Prostate gland (tissue), 2 donors: ENCODE results near the gene C11orf91. TPM values are rescaled to one million over a fixed set of nuclear protein-coding genes. Genes with fewer than 3 reads are reported as not detected.

Experiments
- DNase-seq: peaks from one replicate; pipeline ENCODE4 v3.0.0-alpha.2; 2019; ENCODE audit warnings: low spot score
- H3K27ac ChIP-seq, 2 donors: fragments of 200-600 bp; sonication (generic); 2 replicates each; pipeline ENCODE4 v1.5.1; 2017 to 2019
- H3K27me3 ChIP-seq: fragments of 200-600 bp; sonication (generic); replicated peaks from 2 replicates; pipeline ENCODE4 v1.5.1; 2019; ENCODE audit not compliant: insufficient read depth
- H3K36me3 ChIP-seq, 2 donors: fragments of 200-600 bp; sonication (generic); 1 replicate in 1 of 2; 2 replicates in 1 of 2; pipeline versions ENCODE4 v1.5.1 to v1.8.1; 2017 to 2019
- H3K4me1 ChIP-seq: fragments of 200-600 bp; sonication (generic); replicated peaks from 2 replicates; pipeline ENCODE4 v1.5.1; 2019
- H3K4me3 ChIP-seq, 2 donors: fragments of 200-600 bp; sonication (generic); 2 replicates each; pipeline ENCODE4 v1.5.1; 2017 to 2019
- H3K9me3 ChIP-seq: fragments of 200-600 bp; sonication (generic); 2 replicates; pipeline ENCODE4 v1.5.1; 2017
- POLR2A ChIP-seq: fragments of 450-650 bp; IDR thresholded peaks from one replicate; pipeline ENCODE4 v1.6.1; 2016; ENCODE audit warnings: antibody characterized with exemption, mild to moderate bottlenecking
- POLR2AphosphoS5 ChIP-seq: sonication (generic); formaldehyde crosslinking; IDR thresholded peaks from one replicate; pipeline ENCODE4 v1.6.1; 2017; ENCODE audit warnings: antibody characterized with exemption
- WGBS: methylation state at CpG from one replicate; pipeline ENCODE4 v1.1.5; 2018; 5-methylcytosine and 5-hydroxymethylcytosine counted together
- intact Hi-C: fragments of 100-400 bp; cut with DNase I; formaldehyde crosslinking; loops from one replicate; pipeline ENCODE4 v1.14.2; 2022
- total RNA-seq, 2 donors: library from RNA; depleted of rRNA; stranded (reverse); fragments of >200 nt; gene quantifications; one replicate each; pipeline ENCODE4 v1.1.0, GENCODE V29; 2016
- TF ChIP-seq, protein P1 (sequence below), 4 experiments: fragments of 200-600 bp in 2 of 4; fragments of 450-650 bp in 2 of 4; sonication (generic) in 2 of 4; IDR thresholded peaks; 1 replicate in 3 of 4; 2 replicates in 1 of 4; pipeline ENCODE4 v1.5.1; 2016 to 2019; ENCODE audit warnings: antibody characterized with exemption in 4 of 4, mild to moderate bottlenecking in 2 of 4, moderate library complexity in 2 of 4

Gene C11orf91
- total RNA-seq, 2 donors from 2014 or later = not detected

DNA sequence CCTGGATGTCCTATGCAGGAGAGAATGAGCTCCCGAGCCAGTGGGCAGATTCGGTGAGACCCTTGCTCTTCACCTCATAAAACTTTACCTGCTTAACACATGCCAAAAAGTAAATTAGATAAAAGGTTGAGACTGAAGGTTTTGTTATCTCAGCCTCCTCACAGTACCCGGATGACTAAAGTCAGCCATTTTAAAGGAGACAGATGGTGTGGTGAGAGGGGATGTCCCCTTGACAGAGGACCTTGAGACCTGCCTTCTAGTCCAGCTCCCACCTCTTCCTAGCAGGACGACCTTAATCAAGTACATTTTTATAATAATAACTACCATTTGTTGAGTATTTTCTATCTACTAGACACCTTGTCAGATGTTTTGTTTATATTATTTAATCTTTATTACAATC lies 39.7 kb downstream of the C11orf91 start:
- Histone ChIP-seq H3K9me3 (no peaks in the 10 kb centered on the region), H3K27ac (no peak overlapping the region), H3K4me3 (no peak overlapping the region), H3K36me3 (no peaks in the 10 kb centered on the region), H3K27me3 (no peaks in the 10 kb centered on the region), H3K4me1 (no peaks in the 10 kb centered on the region)
- TF ChIP-seq, protein P1, sequence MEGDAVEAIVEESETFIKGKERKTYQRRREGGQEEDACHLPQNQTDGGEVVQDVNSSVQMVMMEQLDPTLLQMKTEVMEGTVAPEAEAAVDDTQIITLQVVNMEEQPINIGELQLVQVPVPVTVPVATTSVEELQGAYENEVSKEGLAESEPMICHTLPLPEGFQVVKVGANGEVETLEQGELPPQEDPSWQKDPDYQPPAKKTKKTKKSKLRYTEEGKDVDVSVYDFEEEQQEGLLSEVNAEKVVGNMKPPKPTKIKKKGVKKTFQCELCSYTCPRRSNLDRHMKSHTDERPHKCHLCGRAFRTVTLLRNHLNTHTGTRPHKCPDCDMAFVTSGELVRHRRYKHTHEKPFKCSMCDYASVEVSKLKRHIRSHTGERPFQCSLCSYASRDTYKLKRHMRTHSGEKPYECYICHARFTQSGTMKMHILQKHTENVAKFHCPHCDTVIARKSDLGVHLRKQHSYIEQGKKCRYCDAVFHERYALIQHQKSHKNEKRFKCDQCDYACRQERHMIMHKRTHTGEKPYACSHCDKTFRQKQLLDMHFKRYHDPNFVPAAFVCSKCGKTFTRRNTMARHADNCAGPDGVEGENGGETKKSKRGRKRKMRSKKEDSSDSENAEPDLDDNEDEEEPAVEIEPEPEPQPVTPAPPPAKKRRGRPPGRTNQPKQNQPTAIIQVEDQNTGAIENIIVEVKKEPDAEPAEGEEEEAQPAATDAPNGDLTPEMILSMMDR (IDR thresholded peaks at IDR 0.05) = no peak
- TF ChIP-seq POLR2AphosphoS5 = no peak
- no peak for TF ChIP-seq POLR2A
- WGBS = 88% methylated on average over 4 of the region's 4 CpGs
- DNase-seq = no peak
- intact Hi-C loops = no loop called here

DNA sequence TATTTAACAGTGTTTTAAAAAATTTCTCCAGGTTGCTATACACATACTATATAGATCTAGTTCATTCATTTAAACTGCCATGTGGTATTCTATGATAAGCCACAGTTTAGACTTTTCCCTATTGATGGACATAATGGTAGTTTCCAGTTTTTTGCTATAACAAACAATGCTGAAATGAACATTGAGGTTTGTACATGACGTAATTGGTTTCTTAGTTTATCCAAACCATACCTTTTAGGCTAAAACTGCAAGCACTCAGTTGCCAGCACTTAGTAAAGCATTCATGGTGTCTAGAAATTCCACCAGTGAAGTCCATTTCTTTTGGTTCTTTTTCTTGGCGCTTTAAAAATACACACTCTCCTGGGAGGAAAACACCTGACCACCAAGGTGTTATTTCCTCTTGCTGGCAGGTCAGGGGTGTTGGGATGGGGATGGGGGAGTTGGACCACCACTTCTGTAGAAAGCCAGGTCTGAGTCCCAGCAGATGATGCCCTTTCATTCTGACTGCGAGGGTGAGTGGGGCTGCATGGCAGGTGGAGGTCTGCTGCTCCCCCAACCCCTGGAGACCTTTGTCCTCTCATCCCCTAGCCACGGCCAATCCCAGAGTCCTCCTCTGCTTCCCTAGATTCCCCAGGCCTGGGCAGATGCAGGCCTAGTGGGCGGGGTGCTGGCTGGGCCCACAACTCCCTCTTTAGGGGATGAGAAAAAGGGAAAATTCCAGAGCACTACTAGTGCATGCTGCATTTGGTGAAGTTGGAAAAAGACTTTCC lies 41.1 kb downstream of the C11orf91 start:
- TF ChIP-seq POLR2AphosphoS5 (no peak), POLR2A (no peak)
- TF ChIP-seq, protein P1 (IDR thresholded peaks at IDR 0.05) = no peak
- DNase-seq = no peak
- 88% methylated on average over 5 of the region's 5 CpGs for WGBS
- H3K27ac ChIP-seq = no peak overlapping the region
- H3K27me3 ChIP-seq = no peaks in the 10 kb centered on the region
- H3K4me1 ChIP-seq = no peaks in the 10 kb centered on the region
- intact Hi-C loops = no loop called here
- no peak overlapping the region for H3K4me3 ChIP-seq
- no peaks in the 10 kb centered on the region for H3K9me3 ChIP-seq
- H3K36me3 ChIP-seq = no peaks in the 10 kb centered on the region

DNA sequence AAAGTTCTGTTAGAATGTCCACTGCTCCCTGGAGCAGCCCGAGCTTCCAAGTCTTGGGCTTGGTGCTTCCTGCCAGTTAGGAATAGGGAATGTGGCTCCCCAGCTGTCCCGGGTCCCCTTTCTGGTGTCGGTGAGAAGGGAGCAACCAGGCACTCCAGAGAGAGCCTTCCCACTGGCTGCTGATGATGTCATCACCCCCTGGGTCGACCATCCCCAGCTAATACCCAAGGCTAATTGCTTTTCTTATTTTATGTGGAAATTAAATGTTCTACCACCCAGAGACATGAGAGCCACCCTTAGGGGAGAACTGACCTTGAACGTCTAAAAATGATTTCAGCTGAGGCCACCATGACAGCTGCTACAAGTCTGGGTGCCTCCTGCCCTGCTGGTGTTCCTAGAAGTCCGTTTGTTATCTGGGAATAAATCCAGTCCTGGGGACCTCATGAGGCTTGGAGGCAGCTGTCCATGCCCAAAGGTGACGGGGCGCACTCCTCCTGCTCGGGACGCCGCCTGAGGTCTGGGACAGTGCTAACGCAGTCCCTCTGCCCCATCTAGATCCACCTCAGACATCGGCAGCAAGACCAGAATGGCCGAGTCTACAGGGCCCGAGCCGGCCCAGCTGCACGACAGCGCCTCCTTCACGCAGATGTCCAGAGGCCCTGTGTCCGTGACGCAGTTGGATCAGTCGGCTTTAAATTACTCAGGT lies 42.3 kb downstream of the C11orf91 start:
- no peak for TF ChIP-seq POLR2A
- TF ChIP-seq, protein P1 (IDR thresholded peaks at IDR 0.05) = no peak
- TF ChIP-seq POLR2AphosphoS5 = no peak
- Histone ChIP-seq H3K4me1 (no peaks in the 10 kb centered on the region), H3K9me3 (no peaks in the 10 kb centered on the region), H3K36me3 (no peaks in the 10 kb centered on the region), H3K4me3 (no peak overlapping the region), H3K27ac (no peak overlapping the region), H3K27me3 (no peaks in the 10 kb centered on the region)
- 82% methylated on average over 22 of the region's 22 CpGs for WGBS
- intact Hi-C loops = no loop called here
- DNase-seq = no peak

DNA sequence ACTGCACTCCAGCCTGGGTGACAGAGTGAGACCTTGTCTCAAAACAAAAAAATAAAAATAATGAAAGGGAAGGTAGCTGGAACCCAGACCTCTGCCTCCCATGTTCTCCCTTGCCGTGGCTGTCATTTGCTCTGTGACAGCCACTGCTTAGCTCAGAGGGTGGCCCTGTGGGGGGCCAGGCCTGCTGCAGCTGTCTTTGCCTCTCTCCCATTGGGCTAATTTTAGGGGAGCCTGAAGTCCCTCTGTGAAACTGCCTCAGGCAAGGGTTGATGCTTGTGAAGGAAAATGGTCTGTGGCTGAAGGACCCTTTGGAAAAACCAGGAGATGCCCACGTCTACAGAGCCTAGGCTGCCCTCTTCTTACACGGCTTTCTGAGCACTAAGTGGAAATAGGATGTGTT lies 42.9 kb downstream of the C11orf91 start:
- no peak overlapping the region for H3K4me3 ChIP-seq
- intact Hi-C loops = no loop called here
- WGBS = 91% methylated on average over 3 of the region's 3 CpGs
- TF ChIP-seq, protein P1 (IDR thresholded peaks at IDR 0.05) = no peak
- TF ChIP-seq POLR2A (no peak), POLR2AphosphoS5 (no peak)
- H3K27ac ChIP-seq = no peak overlapping the region
- H3K27me3 ChIP-seq = no peaks in the 10 kb centered on the region
- no peak for DNase-seq
- H3K9me3 ChIP-seq = no peaks in the 10 kb centered on the region
- H3K36me3 ChIP-seq = no peaks in the 10 kb centered on the region
- H3K4me1 ChIP-seq = no peaks in the 10 kb centered on the region

DNA sequence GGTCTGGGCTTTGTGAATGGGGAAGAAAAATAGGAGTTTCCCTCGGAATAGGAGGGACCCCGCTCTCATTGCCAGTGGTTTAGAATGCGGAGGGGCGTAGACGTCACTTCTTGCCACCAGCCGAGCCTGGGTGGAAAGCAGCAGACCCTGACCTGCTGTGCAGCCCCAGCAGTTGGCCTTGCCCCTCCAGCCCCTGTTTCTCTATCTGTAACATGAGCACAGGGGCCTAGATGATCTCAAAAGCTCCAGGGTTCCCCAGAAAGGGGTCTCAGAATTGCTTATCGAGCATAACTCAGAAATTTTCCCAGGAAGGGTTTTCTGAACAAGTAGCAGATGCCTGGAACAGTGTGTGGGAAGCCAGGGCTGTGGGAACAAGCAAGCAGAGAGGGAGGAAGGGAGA lies 43.9 kb downstream of the C11orf91 start:
- Histone ChIP-seq H3K4me1 (no peaks in the 10 kb centered on the region), H3K27ac (no peak overlapping the region), H3K36me3 (no peaks in the 10 kb centered on the region), H3K9me3 (no peaks in the 10 kb centered on the region), H3K4me3 (no peak overlapping the region), H3K27me3 (no peaks in the 10 kb centered on the region)
- TF ChIP-seq, protein P1 (IDR thresholded peaks at IDR 0.05) = no peak
- no peak for TF ChIP-seq POLR2AphosphoS5
- intact Hi-C loops = no loop called here
- DNase-seq = no peak
- WGBS = 92% methylated on average over 7 of the region's 7 CpGs
